Peyer's patch (tissue), 4 donors: ENCODE data around the gene CYP2U1.

Experiments used
- POLR2A ChIP-seq, 2 donors: fragments of 450-650 bp; IDR thresholded peaks; one replicate each; pipeline ENCODE4 v1.5.1; 2017; ENCODE audit warnings: antibody characterized with exemption in 2 of 2, mild to moderate bottlenecking in 2 of 2, moderate library complexity in 2 of 2
- TF ChIP-seq, protein P1 (sequence below), 6 experiments: fragments of 450-650 bp in 4 of 6; fragments of 200-600 bp in 2 of 6; sonication (generic) in 1 of 6; IDR thresholded peaks; one replicate each; pipeline ENCODE4 v1.5.1; 2017 to 2019; ENCODE audit warnings: antibody characterized with exemption in 6 of 6, mild to moderate bottlenecking in 3 of 6, moderate library complexity in 1 of 6

DNA sequence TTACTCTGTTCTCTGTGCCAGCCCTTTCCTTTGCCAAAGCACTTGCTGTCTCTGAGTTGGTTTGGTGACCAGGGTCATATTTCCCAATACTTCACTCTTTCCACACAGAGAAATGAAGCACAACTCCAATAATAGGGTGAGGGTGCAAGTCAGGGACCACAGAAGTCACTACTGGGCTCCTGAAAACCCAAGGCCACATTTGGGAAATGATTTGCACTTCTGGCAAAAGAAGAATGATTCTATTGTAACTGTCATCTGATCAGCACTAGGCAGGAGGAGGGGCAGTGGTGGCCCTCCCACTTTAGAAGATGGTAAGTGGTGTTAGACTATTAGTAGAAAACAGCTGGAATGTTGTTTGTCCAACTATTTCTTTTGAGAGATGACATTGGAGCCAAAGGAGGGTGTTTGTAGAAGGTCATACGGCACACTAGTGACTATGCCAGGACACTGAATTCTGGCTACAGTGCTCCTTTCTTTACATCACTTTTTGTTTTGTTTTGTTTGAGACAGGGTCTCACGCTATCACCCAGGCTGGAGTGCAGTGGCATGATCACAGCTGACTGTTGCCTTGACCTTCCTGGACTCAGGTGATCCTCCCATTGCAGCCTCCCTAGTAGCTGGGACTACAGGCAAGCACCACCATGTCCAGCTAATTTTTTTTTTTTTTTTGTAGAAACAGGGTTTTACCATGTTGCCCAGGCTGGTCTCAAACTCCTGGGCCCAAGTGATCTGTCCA lies 47.5 kb downstream of the CYP2U1 start:
- TF ChIP-seq POLR2A (IDR thresholded peaks at IDR 0.05), result no peak
- TF ChIP-seq, protein P1, sequence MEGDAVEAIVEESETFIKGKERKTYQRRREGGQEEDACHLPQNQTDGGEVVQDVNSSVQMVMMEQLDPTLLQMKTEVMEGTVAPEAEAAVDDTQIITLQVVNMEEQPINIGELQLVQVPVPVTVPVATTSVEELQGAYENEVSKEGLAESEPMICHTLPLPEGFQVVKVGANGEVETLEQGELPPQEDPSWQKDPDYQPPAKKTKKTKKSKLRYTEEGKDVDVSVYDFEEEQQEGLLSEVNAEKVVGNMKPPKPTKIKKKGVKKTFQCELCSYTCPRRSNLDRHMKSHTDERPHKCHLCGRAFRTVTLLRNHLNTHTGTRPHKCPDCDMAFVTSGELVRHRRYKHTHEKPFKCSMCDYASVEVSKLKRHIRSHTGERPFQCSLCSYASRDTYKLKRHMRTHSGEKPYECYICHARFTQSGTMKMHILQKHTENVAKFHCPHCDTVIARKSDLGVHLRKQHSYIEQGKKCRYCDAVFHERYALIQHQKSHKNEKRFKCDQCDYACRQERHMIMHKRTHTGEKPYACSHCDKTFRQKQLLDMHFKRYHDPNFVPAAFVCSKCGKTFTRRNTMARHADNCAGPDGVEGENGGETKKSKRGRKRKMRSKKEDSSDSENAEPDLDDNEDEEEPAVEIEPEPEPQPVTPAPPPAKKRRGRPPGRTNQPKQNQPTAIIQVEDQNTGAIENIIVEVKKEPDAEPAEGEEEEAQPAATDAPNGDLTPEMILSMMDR (IDR thresholded peaks at IDR 0.05), result no peak
